Esophagus muscularis mucosa (tissue), 4 donors: ENCODE measurements around the gene EMX2.

ENCODE experiments used
- EP300 ChIP-seq: sonication (generic); formaldehyde crosslinking; IDR thresholded peaks from one replicate; pipeline ENCODE4 v1.6.1; 2017; ENCODE audit warnings: antibody characterized with exemption
- POLR2A ChIP-seq: fragments of 450-650 bp; IDR thresholded peaks from one replicate; pipeline ENCODE4 v1.6.1; 2017; ENCODE audit warnings: antibody characterized with exemption, moderate library complexity, mild to moderate bottlenecking, low read depth
- POLR2AphosphoS5 ChIP-seq, 2 donors: sonication (generic); formaldehyde crosslinking; IDR thresholded peaks; one replicate each; pipeline ENCODE4 v1.6.1; 2017; ENCODE audit warnings: antibody characterized with exemption in 2 of 2
- TF ChIP-seq, protein P1 (sequence below), 3 experiments: fragments of 200-600 bp in 2 of 3; fragments of 450-650 bp in 1 of 3; sonication (generic) in 2 of 3; IDR thresholded peaks; one replicate each; pipeline ENCODE4 v1.5.1; 2017 to 2019; ENCODE audit warnings: antibody characterized with exemption in 3 of 3, mild to moderate bottlenecking in 2 of 3, moderate library complexity in 1 of 3

DNA sequence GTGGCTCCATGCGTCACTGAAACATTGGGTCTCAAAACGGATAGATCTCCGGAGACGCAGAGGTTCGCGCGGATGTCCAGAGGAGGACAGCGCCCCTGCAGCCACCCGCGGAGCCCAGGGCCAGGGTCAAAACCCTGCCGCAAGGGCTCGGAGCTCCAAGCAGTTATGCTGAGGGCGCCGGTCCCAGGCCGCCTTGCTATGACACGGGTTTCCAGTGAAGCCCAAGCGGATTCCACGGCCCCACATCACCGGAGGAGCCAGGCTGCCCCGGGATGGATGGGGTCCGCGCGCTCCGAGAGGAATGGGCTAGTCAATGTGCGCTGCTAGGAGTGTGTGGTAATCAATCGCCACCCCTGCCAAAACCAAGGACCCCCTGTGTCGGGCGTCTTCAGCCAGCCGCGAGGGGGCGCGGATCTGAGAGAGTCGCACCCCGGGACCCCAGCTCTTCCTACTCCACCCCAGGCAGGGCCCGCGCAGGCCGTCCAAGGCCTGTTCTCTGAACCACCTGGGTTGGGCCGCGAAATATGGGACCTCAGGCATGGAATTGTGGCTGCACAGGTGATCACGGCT lies 5.6 kb upstream of the EMX2 start:
- TF ChIP-seq POLR2A = no peak
- TF ChIP-seq, protein P1, sequence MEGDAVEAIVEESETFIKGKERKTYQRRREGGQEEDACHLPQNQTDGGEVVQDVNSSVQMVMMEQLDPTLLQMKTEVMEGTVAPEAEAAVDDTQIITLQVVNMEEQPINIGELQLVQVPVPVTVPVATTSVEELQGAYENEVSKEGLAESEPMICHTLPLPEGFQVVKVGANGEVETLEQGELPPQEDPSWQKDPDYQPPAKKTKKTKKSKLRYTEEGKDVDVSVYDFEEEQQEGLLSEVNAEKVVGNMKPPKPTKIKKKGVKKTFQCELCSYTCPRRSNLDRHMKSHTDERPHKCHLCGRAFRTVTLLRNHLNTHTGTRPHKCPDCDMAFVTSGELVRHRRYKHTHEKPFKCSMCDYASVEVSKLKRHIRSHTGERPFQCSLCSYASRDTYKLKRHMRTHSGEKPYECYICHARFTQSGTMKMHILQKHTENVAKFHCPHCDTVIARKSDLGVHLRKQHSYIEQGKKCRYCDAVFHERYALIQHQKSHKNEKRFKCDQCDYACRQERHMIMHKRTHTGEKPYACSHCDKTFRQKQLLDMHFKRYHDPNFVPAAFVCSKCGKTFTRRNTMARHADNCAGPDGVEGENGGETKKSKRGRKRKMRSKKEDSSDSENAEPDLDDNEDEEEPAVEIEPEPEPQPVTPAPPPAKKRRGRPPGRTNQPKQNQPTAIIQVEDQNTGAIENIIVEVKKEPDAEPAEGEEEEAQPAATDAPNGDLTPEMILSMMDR (IDR thresholded peaks at IDR 0.05) = no peak
- TF ChIP-seq POLR2AphosphoS5 (IDR thresholded peaks at IDR 0.05) = no peak
- no peak for TF ChIP-seq EP300
